ENCODE data around the gene ADAM17. TPM values are rescaled to one million over a fixed set of nuclear protein-coding genes. Genes with fewer than 3 reads are reported as not detected.
A peak's percentile ranks its signal among the peaks of the same experiment; 100 is the strongest.

Gene ADAM17
- total RNA-seq, 1 donor from 2014 or later, result 44.9 TPM

DNA sequence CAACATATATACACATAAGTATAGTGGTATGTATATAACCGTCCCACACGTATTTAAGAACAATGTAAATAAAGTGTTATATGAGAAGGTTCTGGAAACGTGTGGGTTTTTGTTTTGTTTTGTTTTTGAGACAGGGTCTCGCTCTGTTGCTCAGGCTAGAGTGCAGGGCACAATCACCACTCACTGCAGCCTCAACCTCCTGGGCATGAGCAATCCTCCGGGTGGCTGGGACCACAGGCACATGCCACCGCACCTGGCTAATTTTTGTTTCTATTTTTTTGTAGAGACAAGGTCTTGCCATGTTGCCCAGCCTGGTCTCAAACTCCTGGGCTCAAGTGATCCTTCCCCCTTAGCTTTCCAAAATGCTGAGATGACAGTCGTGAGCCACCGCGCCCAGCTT is 6.2 kb downstream of the ADAM17 start:
- DNase-seq (ENCODE audit: low read depth) (no peak), FAIRE-seq (no peak)
- TF ChIP-seq, protein P1, sequence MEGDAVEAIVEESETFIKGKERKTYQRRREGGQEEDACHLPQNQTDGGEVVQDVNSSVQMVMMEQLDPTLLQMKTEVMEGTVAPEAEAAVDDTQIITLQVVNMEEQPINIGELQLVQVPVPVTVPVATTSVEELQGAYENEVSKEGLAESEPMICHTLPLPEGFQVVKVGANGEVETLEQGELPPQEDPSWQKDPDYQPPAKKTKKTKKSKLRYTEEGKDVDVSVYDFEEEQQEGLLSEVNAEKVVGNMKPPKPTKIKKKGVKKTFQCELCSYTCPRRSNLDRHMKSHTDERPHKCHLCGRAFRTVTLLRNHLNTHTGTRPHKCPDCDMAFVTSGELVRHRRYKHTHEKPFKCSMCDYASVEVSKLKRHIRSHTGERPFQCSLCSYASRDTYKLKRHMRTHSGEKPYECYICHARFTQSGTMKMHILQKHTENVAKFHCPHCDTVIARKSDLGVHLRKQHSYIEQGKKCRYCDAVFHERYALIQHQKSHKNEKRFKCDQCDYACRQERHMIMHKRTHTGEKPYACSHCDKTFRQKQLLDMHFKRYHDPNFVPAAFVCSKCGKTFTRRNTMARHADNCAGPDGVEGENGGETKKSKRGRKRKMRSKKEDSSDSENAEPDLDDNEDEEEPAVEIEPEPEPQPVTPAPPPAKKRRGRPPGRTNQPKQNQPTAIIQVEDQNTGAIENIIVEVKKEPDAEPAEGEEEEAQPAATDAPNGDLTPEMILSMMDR (IDR thresholded peaks at IDR 0.05; ENCODE audit: insufficient read depth, low read depth, low read length), result no peak
- TF ChIP-seq EZH2 (IDR thresholded peaks at IDR 0.05; ENCODE audit: insufficient read depth, low read length), result no peak
- H3K36me3 Mint-ChIP-seq (ENCODE audit: low read depth, unreplicated experiment), result peaks cover 3% of the 10 kb centered on the region
- Histone ChIP-seq H3K9ac (ENCODE audit: low read length) (no peak overlapping the region), H3K9me3 (ENCODE audit: insufficient read depth, low read depth, low read length) (no peaks in the 10 kb centered on the region), H3K36me3 (ENCODE audit: insufficient read depth, low read length) (no peaks in the 10 kb centered on the region), H3K4me1 (ENCODE audit: insufficient read depth, low read length) (peaks cover 36% of the 10 kb centered on the region), H4K20me1 (ENCODE audit: insufficient read depth, low read length) (peaks cover 84% of the 10 kb centered on the region), H3K4me3 (ENCODE audit: insufficient read depth, low read depth, low read length) (no peak overlapping the region), H3K4me2 (ENCODE audit: low read length) (no peak overlapping the region), H3K27me3 (ENCODE audit: insufficient read depth, low read length) (no peaks in the 10 kb centered on the region), H3K27ac (ENCODE audit: low read depth, low read length) (no peak overlapping the region), H2AFZ (ENCODE audit: low read depth, low read length) (no peak overlapping the region), H3K79me2 (ENCODE audit: insufficient read depth, low read length) (peaks cover 98% of the 10 kb centered on the region)
- H3K4me1 Mint-ChIP-seq (ENCODE audit: low read depth, unreplicated experiment), result peaks cover 54% of the 10 kb centered on the region
- H3K27ac Mint-ChIP-seq (ENCODE audit: unreplicated experiment), result no peak overlapping the region
- H3K9me3 Mint-ChIP-seq (ENCODE audit: unreplicated experiment), result no peaks in the 10 kb centered on the region
- no peak overlapping the region for H3K4me3 Mint-ChIP-seq (ENCODE audit: unreplicated experiment)
- H3K27me3 Mint-ChIP-seq (ENCODE audit: low read depth, unreplicated experiment), result no peaks in the 10 kb centered on the region

DNA sequence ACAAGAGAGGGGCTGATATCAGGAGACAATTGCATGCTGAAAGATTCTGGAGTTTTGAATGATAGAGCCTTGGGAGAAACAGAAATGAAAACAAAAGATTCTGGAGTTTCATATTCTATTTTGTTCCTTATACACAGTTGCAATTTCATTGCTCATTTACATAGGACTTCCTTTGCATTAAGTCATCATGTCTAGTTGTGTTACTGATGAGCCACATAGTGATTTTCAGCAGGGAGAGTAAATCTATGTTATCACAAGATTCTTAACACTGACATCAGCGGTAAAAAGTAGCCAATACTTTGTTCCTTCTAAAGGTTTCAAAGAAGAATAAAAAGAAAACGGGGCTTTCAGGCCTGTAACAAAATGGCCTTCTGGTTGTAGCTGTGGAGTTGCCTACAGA is 7.1 kb downstream of the ADAM17 start:
- H3K36me3 Mint-ChIP-seq (ENCODE audit: low read depth, unreplicated experiment), result peaks cover 3% of the 10 kb centered on the region
- peaks cover 83% of the 10 kb centered on the region for H4K20me1 ChIP-seq (ENCODE audit: insufficient read depth, low read length)
- H3K9me3 ChIP-seq (ENCODE audit: insufficient read depth, low read depth, low read length), result no peaks in the 10 kb centered on the region
- H3K79me2 ChIP-seq (ENCODE audit: insufficient read depth, low read length), result peaks cover 97% of the 10 kb centered on the region
- H3K27ac Mint-ChIP-seq (ENCODE audit: unreplicated experiment), result peak overlapping the region; percentile 79
- H3K4me1 Mint-ChIP-seq (ENCODE audit: low read depth, unreplicated experiment), result peaks cover 48% of the 10 kb centered on the region
- no peak overlapping the region for H3K4me3 ChIP-seq (ENCODE audit: insufficient read depth, low read depth, low read length)
- TF ChIP-seq, protein P1 (IDR thresholded peaks at IDR 0.05; ENCODE audit: insufficient read depth, low read depth, low read length), result no peak
- no peak for TF ChIP-seq EZH2 (IDR thresholded peaks at IDR 0.05; ENCODE audit: insufficient read depth, low read length)
- H3K27me3 Mint-ChIP-seq (ENCODE audit: low read depth, unreplicated experiment), result no peaks in the 10 kb centered on the region
- peak overlapping the region; percentile 12 for H3K4me3 Mint-ChIP-seq (ENCODE audit: unreplicated experiment)
- H3K27me3 ChIP-seq (ENCODE audit: insufficient read depth, low read length), result no peaks in the 10 kb centered on the region
- no peak for FAIRE-seq
- H3K9ac ChIP-seq (ENCODE audit: low read length), result no peak overlapping the region
- H3K4me1 ChIP-seq (ENCODE audit: insufficient read depth, low read length), result peaks cover 36% of the 10 kb centered on the region
- peak overlapping the region; percentile 32 for H3K27ac ChIP-seq (ENCODE audit: low read depth, low read length)
- H3K4me2 ChIP-seq (ENCODE audit: low read length), result peak overlapping the region; percentile 31
- H3K36me3 ChIP-seq (ENCODE audit: insufficient read depth, low read length), result no peaks in the 10 kb centered on the region
- H3K9me3 Mint-ChIP-seq (ENCODE audit: unreplicated experiment), result no peaks in the 10 kb centered on the region
- no peak for DNase-seq (ENCODE audit: low read depth)
- no peak overlapping the region for H2AFZ ChIP-seq (ENCODE audit: low read depth, low read length)

DNA sequence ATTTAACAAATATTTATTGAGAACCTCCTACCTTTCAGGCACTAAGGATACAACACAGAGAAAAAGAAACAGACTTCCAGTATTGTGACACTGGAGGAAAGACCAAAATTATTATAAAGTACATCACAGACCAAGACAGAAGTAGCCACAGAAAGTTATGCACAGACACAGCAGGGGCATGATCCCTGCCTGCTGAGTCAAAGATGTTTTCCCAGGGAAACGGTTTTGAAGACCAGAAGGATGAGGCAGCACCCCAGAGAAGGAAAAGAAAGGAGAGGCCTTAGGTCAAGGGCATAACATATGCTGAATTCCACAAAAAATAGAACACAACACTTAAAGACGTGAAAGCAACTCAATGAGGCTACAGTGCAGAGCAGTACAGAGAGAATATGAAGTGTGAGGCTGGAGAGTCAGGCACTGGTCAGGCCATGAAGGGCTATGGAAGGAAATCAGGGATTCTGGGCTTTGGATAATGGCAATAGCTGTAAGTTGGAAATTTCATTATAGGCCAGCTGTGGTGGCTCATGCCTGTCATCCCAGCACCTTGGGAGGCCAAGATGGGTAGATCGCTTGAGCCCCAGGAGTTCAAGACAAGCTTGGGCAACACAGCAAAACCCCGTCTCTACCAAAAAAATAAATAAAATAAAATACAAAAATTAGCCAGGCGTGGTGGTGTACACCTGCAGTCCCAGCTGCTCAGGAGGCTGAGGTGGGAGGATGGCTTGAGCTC is 8.2 kb downstream of the ADAM17 start:
- Histone ChIP-seq H3K9ac (ENCODE audit: low read length) (no peak overlapping the region), H3K4me2 (ENCODE audit: low read length) (peak overlapping the region; percentile 43), H3K36me3 (ENCODE audit: insufficient read depth, low read length) (no peaks in the 10 kb centered on the region), H3K4me1 (ENCODE audit: insufficient read depth, low read length) (peaks cover 29% of the 10 kb centered on the region), H2AFZ (ENCODE audit: low read depth, low read length) (no peak overlapping the region), H4K20me1 (ENCODE audit: insufficient read depth, low read length) (peaks cover 77% of the 10 kb centered on the region), H3K4me3 (ENCODE audit: insufficient read depth, low read depth, low read length) (no peak overlapping the region), H3K27ac (ENCODE audit: low read depth, low read length) (peak overlapping the region; percentile 29), H3K79me2 (ENCODE audit: insufficient read depth, low read length) (peaks cover 98% of the 10 kb centered on the region), H3K9me3 (ENCODE audit: insufficient read depth, low read depth, low read length) (no peaks in the 10 kb centered on the region), H3K27me3 (ENCODE audit: insufficient read depth, low read length) (no peaks in the 10 kb centered on the region)
- FAIRE-seq (no peak), DNase-seq (ENCODE audit: low read depth) (peak; percentile 46)
- Mint-ChIP-seq H3K4me1 (ENCODE audit: low read depth, unreplicated experiment) (peaks cover 45% of the 10 kb centered on the region), H3K27ac (ENCODE audit: unreplicated experiment) (peak overlapping the region; percentile 93), H3K36me3 (ENCODE audit: low read depth, unreplicated experiment) (peaks cover 3% of the 10 kb centered on the region), H3K4me3 (ENCODE audit: unreplicated experiment) (peak overlapping the region; percentile 72), H3K27me3 (ENCODE audit: low read depth, unreplicated experiment) (no peaks in the 10 kb centered on the region), H3K9me3 (ENCODE audit: unreplicated experiment) (no peaks in the 10 kb centered on the region)
- TF ChIP-seq EZH2 (IDR thresholded peaks at IDR 0.05; ENCODE audit: insufficient read depth, low read length), result no peak
- TF ChIP-seq, protein P1 (IDR thresholded peaks at IDR 0.05; ENCODE audit: insufficient read depth, low read depth, low read length), result no peak

Measured in astrocyte (in vitro differentiated cells and primary cell).